SU-DHL-6 (cell line): ENCODE data around the gene PRR36.

ENCODE experiments used
- H2AFZ ChIP-seq: fragments of 200-600 bp; sonication (generic); 2 replicates; pipeline ENCODE4 v1.6.1; 2014; ENCODE audit warnings: low read depth, mild to moderate bottlenecking, moderate library complexity, mixed read lengths, antibody characterized with exemption, low read length; ENCODE audit not compliant: severe bottlenecking
- H3F3A ChIP-seq: fragments of 200-600 bp; shearing (Covaris generic); 2 replicates; pipeline ENCODE4 v1.6.0; 2016; ENCODE audit warnings: antibody characterized with exemption, mild to moderate bottlenecking; ENCODE audit not compliant: insufficient read depth
- H3K27ac ChIP-seq: fragments of 200-600 bp; sonication (generic); 2 replicates; pipeline ENCODE4 v1.5.1; 2016; ENCODE audit warnings: low read depth, mild to moderate bottlenecking, low read length, moderate library complexity, mixed read lengths
- H3K27me3 ChIP-seq: fragments of 200-600 bp; sonication (generic), shearing (Covaris generic); 2 replicates; pipeline ENCODE4 v1.6.0; 2014; ENCODE audit warnings: mild to moderate bottlenecking, low read length
- H3K36me3 ChIP-seq: fragments of 200-600 bp; sonication (generic); 2 replicates; pipeline ENCODE4 v1.6.1; 2014; ENCODE audit warnings: mild to moderate bottlenecking, low read length, mixed read lengths
- H3K4me2 ChIP-seq: fragments of 300-600, 200-600 bp; shearing (Covaris generic), sonication (generic); 2 replicates; pipeline ENCODE4 v1.6.0; 2014; ENCODE audit warnings: low read length, low read depth, mild to moderate bottlenecking; ENCODE audit not compliant: poor library complexity, severe bottlenecking
- H3K4me3 ChIP-seq: fragments of 200-600 bp; sonication (generic); 2 replicates; pipeline ENCODE4 v1.5.1; 2014; ENCODE audit warnings: antibody characterized with exemption, low read length, mild to moderate bottlenecking, mixed read lengths; ENCODE audit not compliant: insufficient read depth, poor library complexity, severe bottlenecking
- H3K79me2 ChIP-seq: fragments of 200-600 bp; sonication (generic); 2 replicates; pipeline ENCODE4 v1.6.1; 2014; ENCODE audit warnings: mild to moderate bottlenecking, low read length, moderate library complexity; ENCODE audit not compliant: insufficient read depth
- H3K9ac ChIP-seq: fragments of 200-600 bp; sonication (generic); 2 replicates; pipeline ENCODE4 v1.7.0; 2014; ENCODE audit warnings: mild to moderate bottlenecking, low read length
- H3K9me2 ChIP-seq: fragments of 200-600 bp; sonication (generic); replicated peaks from 2 replicates; pipeline ENCODE4 v1.6.1; 2014; ENCODE audit warnings: low read length; ENCODE audit not compliant: insufficient read depth
- H3K9me3 ChIP-seq: fragments of 200-600 bp; sonication (generic); 2 replicates; pipeline ENCODE4 v1.6.1; 2014; ENCODE audit warnings: low read length, mixed read lengths; ENCODE audit not compliant: insufficient read depth
- H4K20me1 ChIP-seq: fragments of 200-600 bp; sonication (generic); 2 replicates; pipeline ENCODE4 v1.6.1; 2014; ENCODE audit warnings: low read depth, mild to moderate bottlenecking, antibody characterized with exemption, low read length, moderate library complexity, mixed read lengths
- EZH2phosphoT487 ChIP-seq: fragments of 200-600 bp; sonication (generic), shearing (Covaris generic); conservative IDR thresholded peaks from 2 replicates; pipeline ENCODE4 v1.6.1; 2018; ENCODE audit warnings: mild to moderate bottlenecking, antibody characterized with exemption, low read length, moderate library complexity, mixed read lengths
- TF ChIP-seq, protein P1 (sequence below): fragments of 200-600 bp; sonication (generic); IDR thresholded peaks from one replicate; pipeline ENCODE4 v1.5.1; 2017; ENCODE audit warnings: antibody characterized with exemption, mild to moderate bottlenecking, low read length, moderate library complexity; ENCODE audit not compliant: insufficient read depth, poor library complexity, severe bottlenecking

Gene PRR36

DNA sequence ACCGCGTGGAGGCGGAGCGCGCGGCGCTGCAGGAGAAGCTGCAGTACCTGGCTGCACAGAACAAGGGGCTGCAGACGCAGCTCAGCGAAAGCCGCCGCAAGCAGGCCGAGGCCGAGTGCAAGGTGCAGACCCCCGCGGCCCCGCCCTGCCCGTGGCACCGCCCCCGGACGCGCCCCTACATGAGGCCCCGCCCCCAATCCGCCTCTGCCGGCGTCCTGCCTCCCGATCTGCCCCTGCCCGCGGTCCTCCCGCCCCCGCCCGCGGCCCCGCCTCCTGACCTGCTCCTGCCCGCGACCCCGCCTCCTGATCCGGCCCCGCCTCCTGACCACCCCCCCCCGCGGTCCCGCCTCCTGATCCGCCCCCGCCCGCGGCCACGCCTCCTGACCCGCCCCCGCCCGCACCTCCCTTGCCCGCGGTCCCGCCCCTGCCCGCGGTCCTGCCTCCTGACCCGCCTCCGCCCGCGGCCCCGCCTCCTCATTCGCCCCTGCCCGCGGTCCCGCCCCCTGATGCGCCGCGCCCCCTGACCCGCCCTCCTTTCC is 11.7 kb downstream of the PRR36 start:
- TF ChIP-seq, protein P1, sequence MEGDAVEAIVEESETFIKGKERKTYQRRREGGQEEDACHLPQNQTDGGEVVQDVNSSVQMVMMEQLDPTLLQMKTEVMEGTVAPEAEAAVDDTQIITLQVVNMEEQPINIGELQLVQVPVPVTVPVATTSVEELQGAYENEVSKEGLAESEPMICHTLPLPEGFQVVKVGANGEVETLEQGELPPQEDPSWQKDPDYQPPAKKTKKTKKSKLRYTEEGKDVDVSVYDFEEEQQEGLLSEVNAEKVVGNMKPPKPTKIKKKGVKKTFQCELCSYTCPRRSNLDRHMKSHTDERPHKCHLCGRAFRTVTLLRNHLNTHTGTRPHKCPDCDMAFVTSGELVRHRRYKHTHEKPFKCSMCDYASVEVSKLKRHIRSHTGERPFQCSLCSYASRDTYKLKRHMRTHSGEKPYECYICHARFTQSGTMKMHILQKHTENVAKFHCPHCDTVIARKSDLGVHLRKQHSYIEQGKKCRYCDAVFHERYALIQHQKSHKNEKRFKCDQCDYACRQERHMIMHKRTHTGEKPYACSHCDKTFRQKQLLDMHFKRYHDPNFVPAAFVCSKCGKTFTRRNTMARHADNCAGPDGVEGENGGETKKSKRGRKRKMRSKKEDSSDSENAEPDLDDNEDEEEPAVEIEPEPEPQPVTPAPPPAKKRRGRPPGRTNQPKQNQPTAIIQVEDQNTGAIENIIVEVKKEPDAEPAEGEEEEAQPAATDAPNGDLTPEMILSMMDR, result no peak
- TF ChIP-seq EZH2phosphoT487, result no peak
- H3F3A ChIP-seq, result no peaks in the 10 kb centered on the region
- no peak overlapping the region for H3K9ac ChIP-seq
- no peaks in the 10 kb centered on the region for H3K36me3 ChIP-seq
- H3K4me3 ChIP-seq, result no peak overlapping the region
- H3K79me2 ChIP-seq, result no peaks in the 10 kb centered on the region
- H3K9me3 ChIP-seq, result no peaks in the 10 kb centered on the region
- H2AFZ ChIP-seq, result no peak overlapping the region
- no peaks in the 10 kb centered on the region for H4K20me1 ChIP-seq
- H3K27ac ChIP-seq, result no peak overlapping the region
- no peaks in the 10 kb centered on the region for H3K9me2 ChIP-seq
- H3K27me3 ChIP-seq, result no peaks in the 10 kb centered on the region
- H3K4me2 ChIP-seq, result no peak overlapping the region

DNA sequence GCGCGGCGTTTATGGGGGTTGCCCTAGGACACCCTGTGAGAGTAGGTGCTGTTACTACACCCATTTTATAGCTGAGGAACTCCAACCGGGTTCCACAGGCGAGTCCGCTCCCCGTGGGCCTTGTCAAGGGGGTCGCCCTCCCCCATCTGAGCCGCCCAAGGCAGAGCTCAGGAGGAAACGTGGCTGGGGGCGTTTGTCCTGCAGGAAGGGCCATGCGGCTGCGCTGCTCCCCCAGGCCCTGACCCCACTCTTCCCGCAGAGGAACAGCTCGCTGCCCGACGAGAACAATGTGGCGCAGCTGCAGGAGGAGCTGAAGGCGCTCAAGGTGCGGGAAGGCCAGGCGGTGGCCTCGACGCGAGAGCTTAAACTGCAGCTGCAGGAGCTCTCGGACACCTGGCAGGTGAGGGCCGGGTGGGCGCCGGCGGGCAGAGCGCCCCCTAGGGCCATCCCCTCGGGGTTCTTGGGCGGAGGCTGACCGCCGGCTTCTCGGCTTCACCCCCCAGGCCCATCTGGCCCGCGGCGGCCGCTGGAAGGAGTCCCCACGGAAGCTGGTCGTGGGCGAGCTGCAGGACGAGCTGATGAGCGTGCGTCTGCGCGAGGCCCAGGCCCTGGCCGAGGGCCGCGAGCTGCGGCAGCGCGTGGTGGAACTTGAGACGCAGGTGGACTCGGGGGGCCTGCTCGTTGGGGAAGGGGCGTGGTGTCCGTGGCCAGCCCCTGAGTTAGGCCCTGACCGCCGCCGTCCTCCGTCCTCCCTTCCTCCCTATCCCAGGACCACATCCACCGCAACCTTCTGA is 12.4 kb downstream of the PRR36 start:
- Histone ChIP-seq H3K27me3 (no peaks in the 10 kb centered on the region), H3K4me3 (no peak overlapping the region), H3K9me2 (no peaks in the 10 kb centered on the region), H3K36me3 (no peaks in the 10 kb centered on the region), H3K27ac (no peak overlapping the region), H4K20me1 (no peaks in the 10 kb centered on the region), H3K4me2 (no peak overlapping the region), H3K9ac (no peak overlapping the region), H3F3A (no peaks in the 10 kb centered on the region), H3K79me2 (no peaks in the 10 kb centered on the region), H2AFZ (no peak overlapping the region), H3K9me3 (no peaks in the 10 kb centered on the region)
- no peak for TF ChIP-seq EZH2phosphoT487
- TF ChIP-seq, protein P1, result no peak

DNA sequence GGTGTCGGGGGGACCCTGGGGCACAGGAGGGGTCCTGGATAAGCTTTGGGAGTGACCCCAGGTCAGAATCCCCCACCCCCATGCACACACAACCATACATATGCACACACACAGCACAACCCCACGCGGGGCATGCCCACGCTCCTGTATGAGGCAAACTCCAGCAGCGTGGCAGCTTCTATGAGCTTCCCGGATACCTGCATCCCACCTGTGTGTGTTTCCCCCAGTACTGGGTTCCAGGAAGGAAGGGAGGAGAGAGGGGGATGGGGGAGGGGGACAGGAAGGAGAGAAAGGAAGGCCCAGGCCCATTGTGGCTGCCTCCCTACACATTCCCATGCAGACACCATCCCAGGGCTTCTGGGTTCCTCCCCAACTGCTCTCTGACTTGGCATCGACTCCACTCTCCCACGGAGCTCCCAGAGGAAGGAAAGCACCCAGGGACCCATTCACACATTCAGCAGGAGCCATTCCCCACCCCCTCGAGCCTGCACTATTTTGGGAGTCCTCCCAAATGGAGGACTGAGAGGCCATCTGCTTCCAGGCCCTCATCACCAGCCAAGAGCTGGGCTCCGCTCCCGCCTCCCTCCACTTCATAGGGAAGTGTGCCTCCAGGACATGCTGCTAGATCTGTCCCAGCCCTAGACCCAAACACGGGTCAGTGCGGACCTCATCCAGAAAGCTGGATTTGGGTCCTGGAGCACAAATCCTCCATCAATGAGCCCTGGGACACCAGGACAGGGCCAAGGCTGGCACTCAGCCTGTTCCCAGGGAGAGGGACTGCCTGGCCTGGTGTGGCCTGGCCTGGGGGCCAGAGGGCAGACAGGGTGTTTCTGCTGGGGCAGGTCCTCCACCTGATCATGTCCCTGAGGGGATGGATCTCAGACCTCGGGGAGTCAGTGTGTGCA is 13.2 kb downstream of the PRR36 start:
- no peak overlapping the region for H2AFZ ChIP-seq
- H3K4me2 ChIP-seq, result no peak overlapping the region
- no peaks in the 10 kb centered on the region for H3K9me3 ChIP-seq
- H3K9ac ChIP-seq, result no peak overlapping the region
- H3K27ac ChIP-seq, result no peak overlapping the region
- TF ChIP-seq, protein P1, result no peak
- no peak for TF ChIP-seq EZH2phosphoT487
- no peaks in the 10 kb centered on the region for H3K27me3 ChIP-seq
- H3K9me2 ChIP-seq, result no peaks in the 10 kb centered on the region
- no peaks in the 10 kb centered on the region for H3K36me3 ChIP-seq
- no peaks in the 10 kb centered on the region for H4K20me1 ChIP-seq
- H3K79me2 ChIP-seq, result no peaks in the 10 kb centered on the region
- no peak overlapping the region for H3K4me3 ChIP-seq
- H3F3A ChIP-seq, result no peaks in the 10 kb centered on the region
